ENCODE results near the gene APOBEC3F. TPM values are rescaled to one million over a fixed set of nuclear protein-coding genes. Genes with fewer than 3 reads are reported as not detected.

The APOBEC3F gene
- total and polyA plus RNA-seq, 2 of the 13 experiments (the other 11 are each of a cell fraction or from before 2014, with no cell fraction given): 2.9 to 3.7 TPM

GRCh38 chr22:39030705-39031104 is 10.0 kb upstream of the APOBEC3F start:
- no peak overlapping the region for H3K9ac ChIP-seq (ENCODE audit: insufficient read depth, low read depth, low read length)
- intact Hi-C loops (cut with micrococcal nuclease; ENCODE audit: unreplicated experiment) (no loop called here), in situ Hi-C loops (cut with HindIII; ENCODE audit: extremely low pct_ligation_motif_present, low pct_unique_long_range_greater_than_20kb) (no loop called here)
- TF ChIP-seq SMARCC2 (IDR thresholded peaks at IDR 0.05): no peak
- no peak for TF ChIP-seq LBX2 (CRISPR knock-in tag; IDR thresholded peaks at IDR 0.05; ENCODE audit: borderline replicate concordance)
- TF ChIP-seq TAF1 (CRISPR knock-in tag; IDR thresholded peaks at IDR 0.05): no peak
- TF ChIP-seq ZNF207 (IDR thresholded peaks at IDR 0.05; ENCODE audit: borderline replicate concordance): no peak
- no peak for TF ChIP-seq NR2F1 (CRISPR knock-in tag; IDR thresholded peaks at IDR 0.05)
- no peak for TF ChIP-seq NR2F6 (IDR thresholded peaks at IDR 0.05)
- TF ChIP-seq NR2F6 (CRISPR knock-in tag; IDR thresholded peaks at IDR 0.05): no peak
- no peak for TF ChIP-seq ZFP36L2 (CRISPR knock-in tag; IDR thresholded peaks at IDR 0.05)
- no peak for TF ChIP-seq ZSCAN31 (CRISPR knock-in tag; IDR thresholded peaks at IDR 0.05; ENCODE audit: low read depth)
- TF ChIP-seq FOXJ3 (CRISPR knock-in tag; IDR thresholded peaks at IDR 0.05; ENCODE audit: borderline replicate concordance): no peak
- TF ChIP-seq HNRNPL (IDR thresholded peaks at IDR 0.05; ENCODE audit: low read depth, low read length): no peak
- no peak for TF ChIP-seq NONO (IDR thresholded peaks at IDR 0.05)
- TF ChIP-seq NONO (CRISPR knock-in tag; conservative IDR thresholded peaks at IDR 0.05): no peak
- no peak for TF ChIP-seq EP300 (IDR thresholded peaks at IDR 0.05; ENCODE audit: low read depth in 2 of 2, low read length in 2 of 2)
- TF ChIP-seq EP300 (CRISPR knock-in tag; IDR thresholded peaks at IDR 0.05; ENCODE audit: borderline replicate concordance): no peak
- no peak for TF ChIP-seq ATAD3A (CRISPR knock-in tag; IDR thresholded peaks at IDR 0.05)
- no peak for TF ChIP-seq GABPA (IDR thresholded peaks at IDR 0.05; ENCODE audit: low read depth, low read length)
- no peak for TF ChIP-seq GABPA (CRISPR knock-in tag; IDR thresholded peaks at IDR 0.05; ENCODE audit: low read depth)
- no peak for TF ChIP-seq JUNB (CRISPR knock-in tag; IDR thresholded peaks at IDR 0.05; ENCODE audit: borderline replicate concordance)
- FAIRE-seq (no peak), DNase-seq (ENCODE audit: low spot score) (no peak), ATAC-seq (no peak)
- H2AFZ ChIP-seq (ENCODE audit: low read length): no peak overlapping the region
- 73% methylated on average over 14 of the region's 14 CpGs for WGBS (ENCODE audit: low lambda C conversion rate)
- no peaks in the 10 kb centered on the region; a peak in 1 of 5 replicates for H3K27me3 ChIP-seq (ENCODE audit: control insufficient read depth in 1 of 2, insufficient read depth in 2 of 2, low read length in 2 of 2)
- no TSS peak for BruUV-seq (replicated peaks)
- no peaks in the 10 kb centered on the region for H3K9me3 ChIP-seq (ENCODE audit: low read length)
- H3K27ac ChIP-seq (ENCODE audit: extremely low read length, insufficient read depth, low read length): no peak overlapping the region
- H3K79me2 ChIP-seq (ENCODE audit: insufficient read depth, low read length): no peaks in the 10 kb centered on the region
- no peaks in the 10 kb centered on the region for H4K20me1 ChIP-seq (ENCODE audit: insufficient read depth, low read length)
- POLR2A ChIA-PET: no interaction called here
- CTCF ChIA-PET (ENCODE audit: low intra/inter-chr PET ratio, low total read pairs): no interaction called here
- H3K4me3 ChIP-seq (replicated peaks in 1 of 3; ENCODE audit: insufficient read depth in 1 of 3, low read depth in 2 of 3, low read length in 3 of 3): no peak overlapping the region
- no peak overlapping the region for H3K4me2 ChIP-seq (ENCODE audit: low read depth, low read length)
- no peaks in the 10 kb centered on the region for H3K36me3 ChIP-seq (replicated peaks in 1 of 2; ENCODE audit: control insufficient read depth in 1 of 2, insufficient read depth in 2 of 2, low read length in 2 of 2)
- H3K4me1 ChIP-seq (ENCODE audit: insufficient read depth, low read length): peaks cover 12% of the 10 kb centered on the region
